ENCODE data around the gene PLEKHA7. TPM values are rescaled to one million over a fixed set of nuclear protein-coding genes. Genes with fewer than 3 reads are reported as not detected.
A peak's percentile ranks its signal among the peaks of the same experiment; 100 is the strongest.

PLEKHA7 gene
- total and polyA plus RNA-seq, 4 donors, result 13.3 to 31.8 (median 21.5) TPM

- ATAC-seq (ENCODE audit: insufficient read depth, low FRiP score) (no peak), DNase-seq (no peak)
- Histone ChIP-seq H3K9me3 (ENCODE audit: control insufficient read depth in 4 of 4, insufficient read depth in 3 of 4, low read length in 3 of 4) (peaks cover 0 to 2% (median 0%) of the 10 kb centered on the region in 4 donors), H3K36me3 (ENCODE audit: control insufficient read depth in 4 of 4, insufficient read depth in 4 of 4, low read length in 4 of 4) (no peaks in the 10 kb centered on the region), H3K4me3 (no peak overlapping the region), H3K9ac (ENCODE audit: insufficient read depth in 1 of 2, low read length in 2 of 2) (no peak overlapping the region), H3K4me1 (ENCODE audit: control insufficient read depth in 5 of 5, insufficient read depth in 5 of 5, low read length in 5 of 5) (peaks cover 0 to 25% (median 2%) of the 10 kb centered on the region in 5 donors), H3K27me3 (ENCODE audit: control insufficient read depth in 3 of 3, insufficient read depth in 3 of 3, low read length in 2 of 3) (no peaks in the 10 kb centered on the region), H3K27ac (ENCODE audit: low read depth in 1 of 2, low read length in 1 of 2) (no peak overlapping the region)
- TF ChIP-seq, protein P1, sequence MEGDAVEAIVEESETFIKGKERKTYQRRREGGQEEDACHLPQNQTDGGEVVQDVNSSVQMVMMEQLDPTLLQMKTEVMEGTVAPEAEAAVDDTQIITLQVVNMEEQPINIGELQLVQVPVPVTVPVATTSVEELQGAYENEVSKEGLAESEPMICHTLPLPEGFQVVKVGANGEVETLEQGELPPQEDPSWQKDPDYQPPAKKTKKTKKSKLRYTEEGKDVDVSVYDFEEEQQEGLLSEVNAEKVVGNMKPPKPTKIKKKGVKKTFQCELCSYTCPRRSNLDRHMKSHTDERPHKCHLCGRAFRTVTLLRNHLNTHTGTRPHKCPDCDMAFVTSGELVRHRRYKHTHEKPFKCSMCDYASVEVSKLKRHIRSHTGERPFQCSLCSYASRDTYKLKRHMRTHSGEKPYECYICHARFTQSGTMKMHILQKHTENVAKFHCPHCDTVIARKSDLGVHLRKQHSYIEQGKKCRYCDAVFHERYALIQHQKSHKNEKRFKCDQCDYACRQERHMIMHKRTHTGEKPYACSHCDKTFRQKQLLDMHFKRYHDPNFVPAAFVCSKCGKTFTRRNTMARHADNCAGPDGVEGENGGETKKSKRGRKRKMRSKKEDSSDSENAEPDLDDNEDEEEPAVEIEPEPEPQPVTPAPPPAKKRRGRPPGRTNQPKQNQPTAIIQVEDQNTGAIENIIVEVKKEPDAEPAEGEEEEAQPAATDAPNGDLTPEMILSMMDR (IDR thresholded peaks at IDR 0.05; ENCODE audit: control extremely low read depth, extremely low read depth), result no peak
- WGBS, 2 donors, result 72 to 83% methylated on average over 3 of the region's 3 CpGs
Observed at GRCh38 chr11:16895306-16895705, 118.9 kb downstream of the PLEKHA7 start.

DNA sequence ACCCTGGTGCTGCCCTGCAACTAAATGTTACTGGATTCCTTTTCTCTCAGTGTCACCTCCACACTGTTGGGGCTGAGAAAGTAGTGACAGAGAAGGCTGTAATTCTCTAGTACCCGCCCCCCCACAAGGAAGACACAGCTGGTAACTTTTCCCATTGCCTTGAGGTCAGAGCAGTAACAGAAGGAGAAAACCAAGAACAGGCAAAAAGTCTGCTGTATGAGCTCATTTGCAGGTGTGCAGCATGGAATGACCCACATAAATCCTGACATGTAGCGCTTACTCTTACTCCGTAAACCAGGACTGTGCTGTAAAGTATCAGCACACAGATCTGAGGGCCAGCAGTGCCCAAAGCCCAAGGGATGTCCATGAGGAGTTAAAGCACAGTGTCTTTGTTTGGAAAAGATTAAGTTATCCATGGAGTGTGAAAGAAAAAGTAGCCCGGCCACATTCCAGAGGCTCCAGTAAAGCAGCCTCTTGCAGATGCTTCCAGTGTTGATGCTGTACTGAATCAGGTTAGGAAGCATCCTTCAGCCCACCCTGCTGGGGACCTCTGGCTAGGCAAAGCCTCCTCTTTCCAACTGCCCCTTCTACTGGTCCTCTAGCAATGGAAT is 120.7 kb downstream of the PLEKHA7 start:
- no peaks in the 10 kb centered on the region for H3K27me3 ChIP-seq (ENCODE audit: control insufficient read depth in 3 of 3, insufficient read depth in 3 of 3, low read length in 2 of 3)
- no peak overlapping the region for H3K27ac ChIP-seq (ENCODE audit: low read depth in 1 of 2, low read length in 1 of 2)
- H3K36me3 ChIP-seq (ENCODE audit: control insufficient read depth in 4 of 4, insufficient read depth in 4 of 4, low read length in 4 of 4), result no peaks in the 10 kb centered on the region
- DNase-seq (peak in 2 of 3 donors; percentile 30 to 43), ATAC-seq (ENCODE audit: insufficient read depth, low FRiP score) (no peak)
- H3K9me3 ChIP-seq (ENCODE audit: control insufficient read depth in 4 of 4, insufficient read depth in 3 of 4, low read length in 3 of 4), result peaks cover 0 to 7% (median under 1%) of the 10 kb centered on the region in 4 donors
- 77 to 88% methylated on average over 4 of the region's 4 CpGs for WGBS, 2 donors
- peaks cover 0 to 25% (median 2%) of the 10 kb centered on the region in 5 donors for H3K4me1 ChIP-seq (ENCODE audit: control insufficient read depth in 5 of 5, insufficient read depth in 5 of 5, low read length in 5 of 5)
- TF ChIP-seq, protein P1 (IDR thresholded peaks at IDR 0.05; ENCODE audit: control extremely low read depth, extremely low read depth), result no peak
- no peak overlapping the region for H3K4me3 ChIP-seq
- no peak overlapping the region for H3K9ac ChIP-seq (ENCODE audit: insufficient read depth in 1 of 2, low read length in 2 of 2)

- H3K9ac ChIP-seq (ENCODE audit: insufficient read depth in 1 of 2, low read length in 2 of 2), result no peak overlapping the region
- no peak overlapping the region for H3K27ac ChIP-seq (ENCODE audit: low read depth in 1 of 2, low read length in 1 of 2)
- peaks cover 0 to 22% (median 0%) of the 10 kb centered on the region in 5 donors for H3K4me1 ChIP-seq (ENCODE audit: control insufficient read depth in 5 of 5, insufficient read depth in 5 of 5, low read length in 5 of 5)
- H3K36me3 ChIP-seq (ENCODE audit: control insufficient read depth in 4 of 4, insufficient read depth in 4 of 4, low read length in 4 of 4), result no peaks in the 10 kb centered on the region
- TF ChIP-seq, protein P1 (IDR thresholded peaks at IDR 0.05; ENCODE audit: control extremely low read depth, extremely low read depth), result no peak
- no peaks in the 10 kb centered on the region for H3K27me3 ChIP-seq (ENCODE audit: control insufficient read depth in 3 of 3, insufficient read depth in 3 of 3, low read length in 2 of 3)
- H3K4me3 ChIP-seq, result no peak overlapping the region
- DNase-seq (no peak), ATAC-seq (ENCODE audit: insufficient read depth, low FRiP score) (no peak)
- WGBS, 2 donors, result 60 to 81% methylated on average over 1 of the region's 1 CpG
- peaks cover 0 to 7% (median 0%) of the 10 kb centered on the region in 4 donors for H3K9me3 ChIP-seq (ENCODE audit: control insufficient read depth in 4 of 4, insufficient read depth in 3 of 4, low read length in 3 of 4)
Observed at GRCh38 chr11:16891964-16892363, 122.2 kb downstream of the PLEKHA7 start.

Data from lung (tissue), 12 donors.